Endodermal cell (in vitro differentiated cells): ENCODE data around the gene CCK. TPM values are rescaled to one million over a fixed set of nuclear protein-coding genes. Genes with fewer than 3 reads are reported as not detected.

Experiments
- DNase-seq: peaks from one replicate; pipeline ENCODE4 v3.0.0-alpha.2; 2017
- H3K27ac ChIP-seq: 2 replicates; pipeline ENCODE4 v1.5.1; 2013; ENCODE audit warnings: mild to moderate bottlenecking, low read depth, low read length, moderate library complexity
- H3K27me3 ChIP-seq: 2 replicates; pipeline ENCODE4 v1.6.1; 2013; ENCODE audit warnings: mild to moderate bottlenecking, low read length, moderate library complexity; ENCODE audit not compliant: insufficient read depth, control insufficient read depth, poor library complexity, severe bottlenecking
- H3K36me3 ChIP-seq: 2 replicates; pipeline ENCODE4 v1.7.0; 2013; ENCODE audit warnings: mild to moderate bottlenecking, low read length, moderate library complexity; ENCODE audit not compliant: control insufficient read depth, insufficient read depth
- H3K4me1 ChIP-seq: one replicate; pipeline ENCODE4 v1.7.0; 2013; ENCODE audit warnings: low read length; ENCODE audit not compliant: control insufficient read depth, insufficient read depth
- H3K4me3 ChIP-seq: 2 replicates; pipeline ENCODE4 v1.5.1; 2013; ENCODE audit warnings: mild to moderate bottlenecking, low read length, moderate library complexity
- H3K9ac ChIP-seq: 2 replicates; pipeline ENCODE4 v1.6.1; 2013; ENCODE audit warnings: mild to moderate bottlenecking, low read length, moderate library complexity; ENCODE audit not compliant: poor library complexity, severe bottlenecking; ENCODE audit errors: extremely low read depth
- H3K9me3 ChIP-seq: 2 replicates; pipeline ENCODE4 v1.6.1; 2013; ENCODE audit warnings: mild to moderate bottlenecking, low read length, moderate library complexity; ENCODE audit not compliant: control insufficient read depth
- H3K27ac Mint-ChIP-seq: 2 replicates; pipeline ENCODE4 v1.8.0; 2020; ENCODE audit warnings: mixed read lengths
- H3K27me3 Mint-ChIP-seq: 2 replicates; pipeline ENCODE4 v1.8.0; 2021; ENCODE audit warnings: mild to moderate bottlenecking, mixed read lengths; ENCODE audit not compliant: insufficient read depth
- H3K36me3 Mint-ChIP-seq: 2 replicates; pipeline ENCODE4 v1.8.0; 2020; ENCODE audit warnings: low read depth, mixed read lengths
- H3K4me1 Mint-ChIP-seq: 2 replicates; pipeline ENCODE4 v1.8.0; 2020; ENCODE audit warnings: mixed read lengths
- H3K4me3 Mint-ChIP-seq: 2 replicates; pipeline ENCODE4 v1.8.0; 2020; ENCODE audit warnings: mild to moderate bottlenecking, moderate library complexity, mixed read lengths
- H3K9me3 Mint-ChIP-seq: 2 replicates; pipeline ENCODE4 v1.8.0; 2020; ENCODE audit warnings: mild to moderate bottlenecking, mixed read lengths
- CTCF ChIP-seq: fragments of 200-600 bp; sonication (generic); conservative IDR thresholded peaks from 2 replicates; pipeline ENCODE4 v1.5.0; 2021; ENCODE audit warnings: antibody characterized with exemption, mild to moderate bottlenecking
- WGBS, 2 experiments: methylation state at CpG; one replicate each; pipeline versions ENCODE4 v1.1.5 to v1.1.7; 2013; ENCODE audit warnings: missing lambda C conversion rate in 2 of 2, mixed read lengths in 1 of 2; ENCODE audit not compliant: insufficient coverage in 1 of 2, insufficient read length in 1 of 2; 5-methylcytosine and 5-hydroxymethylcytosine counted together
- total RNA-seq, 2 donors: library from RNA; stranded (reverse); fragmentation: NEBNext Ultra II Directional in 1 of 2; extraction: Animal tissue kit (Norgen Biotek cat#: 25700) in 1 of 2; gene quantifications; 2 replicates in 1 of 2; 3 replicates in 1 of 2; pipeline ENCODE4 v1.2.1, GENCODE V29; 2021

The CCK gene
- total RNA-seq, 2 donors from 2014 or later = 0.64 to 0.97 TPM

- H3K36me3 Mint-ChIP-seq = peaks cover 37% of the 10 kb centered on the region
- Histone ChIP-seq H3K9ac (no peak overlapping the region), H3K36me3 (peaks cover 26% of the 10 kb centered on the region), H3K27me3 (no peaks in the 10 kb centered on the region), H3K4me1 (no peaks in the 10 kb centered on the region), H3K9me3 (no peaks in the 10 kb centered on the region), H3K27ac (no peak overlapping the region), H3K4me3 (no peak overlapping the region)
- H3K4me1 Mint-ChIP-seq = no peaks in the 10 kb centered on the region
- WGBS, 2 experiments = 91 to 96% methylated on average over 8 to 12 of the region's 12 CpGs
- no peak overlapping the region for H3K4me3 Mint-ChIP-seq
- no peaks in the 10 kb centered on the region for H3K9me3 Mint-ChIP-seq
- H3K27me3 Mint-ChIP-seq = no peaks in the 10 kb centered on the region
- H3K27ac Mint-ChIP-seq = no peak overlapping the region
- no peak for TF ChIP-seq CTCF
- DNase-seq = peak; percentile 3
Observed at GRCh38 chr3:42224658-42225421, 41.1 kb downstream of the CCK start.

- Histone ChIP-seq H3K36me3 (peaks cover 31% of the 10 kb centered on the region), H3K27ac (no peak overlapping the region), H3K9me3 (no peaks in the 10 kb centered on the region), H3K9ac (no peak overlapping the region), H3K4me3 (no peak overlapping the region), H3K27me3 (no peaks in the 10 kb centered on the region), H3K4me1 (no peaks in the 10 kb centered on the region)
- no peaks in the 10 kb centered on the region for H3K9me3 Mint-ChIP-seq
- WGBS, 2 experiments = 93 to 95% methylated on average over 7 to 9 of the region's 9 CpGs
- DNase-seq = peak; percentile 18
- TF ChIP-seq CTCF = no peak
- H3K4me3 Mint-ChIP-seq = no peak overlapping the region
- no peaks in the 10 kb centered on the region for H3K4me1 Mint-ChIP-seq
- no peaks in the 10 kb centered on the region for H3K27me3 Mint-ChIP-seq
- H3K27ac Mint-ChIP-seq = no peak overlapping the region
- peaks cover 38% of the 10 kb centered on the region for H3K36me3 Mint-ChIP-seq
Observed at GRCh38 chr3:42224178-42224577, 41.8 kb downstream of the CCK start.

GRCh38 chr3:42222942-42223693, 42.9 kb downstream of the CCK start:
- Histone ChIP-seq H3K9me3 (no peaks in the 10 kb centered on the region), H3K27ac (no peak overlapping the region), H3K9ac (no peak overlapping the region), H3K4me3 (no peak overlapping the region), H3K27me3 (no peaks in the 10 kb centered on the region), H3K36me3 (peaks cover 34% of the 10 kb centered on the region), H3K4me1 (no peaks in the 10 kb centered on the region)
- no peak overlapping the region for H3K4me3 Mint-ChIP-seq
- no peak for TF ChIP-seq CTCF
- DNase-seq = peak; percentile 24
- no peaks in the 10 kb centered on the region for H3K27me3 Mint-ChIP-seq
- no peaks in the 10 kb centered on the region for H3K9me3 Mint-ChIP-seq
- peaks cover 38% of the 10 kb centered on the region for H3K36me3 Mint-ChIP-seq
- 95 to 96% methylated on average over 21 to 31 of the region's 31 CpGs for WGBS, 2 experiments
- H3K4me1 Mint-ChIP-seq = no peaks in the 10 kb centered on the region
- no peak overlapping the region for H3K27ac Mint-ChIP-seq
